ENCODE measurements around the gene ZNF598. TPM values are rescaled to one million over a fixed set of nuclear protein-coding genes. Genes with fewer than 3 reads are reported as not detected.

ZNF598 gene
- total and polyA plus RNA-seq, 2 of the 13 experiments (the other 11 are each of a cell fraction or from before 2014, with no cell fraction given): 13.5 to 14.2 TPM

GRCh38 chr16:1991588-1991947, 18.1 kb downstream of the ZNF598 start:
- TF ChIP-seq ZNF607 (CRISPR knock-in tag; IDR thresholded peaks at IDR 0.05; ENCODE audit: borderline replicate concordance) (no peak), ZSCAN21 (CRISPR knock-in tag; IDR thresholded peaks at IDR 0.05; ENCODE audit: borderline replicate concordance) (0 out of 2 replicates have a peak, but pooled peaks have one; percentile 7)
- no peak overlapping the region for H3K9ac ChIP-seq (ENCODE audit: insufficient read depth, low read depth, low read length)
- ATAC-seq (no peak), FAIRE-seq (no peak), DNase-seq (ENCODE audit: low spot score) (no peak)
- H3K36me3 ChIP-seq (replicated peaks in 1 of 2; ENCODE audit: control insufficient read depth in 1 of 2, insufficient read depth in 2 of 2, low read length in 2 of 2): peaks cover 2 to 5% of the 10 kb centered on the region in 2 experiments; a peak in 3 of 5 replicates
- in situ Hi-C loops (cut with HindIII; ENCODE audit: extremely low pct_ligation_motif_present, low pct_unique_long_range_greater_than_20kb): no loop called here
- H3K79me2 ChIP-seq (ENCODE audit: insufficient read depth, low read length): no peaks in the 10 kb centered on the region
- WGBS (ENCODE audit: low lambda C conversion rate): 92% methylated on average over 22 of the region's 22 CpGs
- ChIA-PET CTCF (ENCODE audit: low intra/inter-chr PET ratio, low total read pairs) (no interaction called here), POLR2A (interaction anchor here (0.7 to 2.6 kb wide), 5 partner anchors 20 to 164 kb away, joined by 3 to 16 read pairs (median 9); partner anchors contain the start of genes RPS2, TBL3 and TRAF7)
- BruUV-seq (replicated peaks): no TSS peak
- intact Hi-C loops (cut with micrococcal nuclease; ENCODE audit: unreplicated experiment): no loop called here
- H2AFZ ChIP-seq (ENCODE audit: low read length): no peak overlapping the region
- peak overlapping the region in 1 of 3 experiments; percentile 82; a peak in 2 of 6 replicates for H3K4me3 ChIP-seq (replicated peaks in 1 of 3; ENCODE audit: insufficient read depth in 1 of 3, low read depth in 2 of 3, low read length in 3 of 3)
- H3K27me3 ChIP-seq (ENCODE audit: control insufficient read depth in 1 of 2, insufficient read depth in 2 of 2, low read length in 2 of 2): peaks cover 0 to 8% of the 10 kb centered on the region in 2 experiments; a peak in 2 of 5 replicates
- no peaks in the 10 kb centered on the region for H3K9me3 ChIP-seq (ENCODE audit: low read length)
- H3K27ac ChIP-seq (ENCODE audit: extremely low read length, insufficient read depth, low read length): no peak overlapping the region
- H3K4me1 ChIP-seq (ENCODE audit: insufficient read depth, low read length): peaks cover 52% of the 10 kb centered on the region
- H3K4me2 ChIP-seq (ENCODE audit: low read depth, low read length): peak overlapping the region; percentile 95
- H4K20me1 ChIP-seq (ENCODE audit: insufficient read depth, low read length): no peaks in the 10 kb centered on the region

DNA sequence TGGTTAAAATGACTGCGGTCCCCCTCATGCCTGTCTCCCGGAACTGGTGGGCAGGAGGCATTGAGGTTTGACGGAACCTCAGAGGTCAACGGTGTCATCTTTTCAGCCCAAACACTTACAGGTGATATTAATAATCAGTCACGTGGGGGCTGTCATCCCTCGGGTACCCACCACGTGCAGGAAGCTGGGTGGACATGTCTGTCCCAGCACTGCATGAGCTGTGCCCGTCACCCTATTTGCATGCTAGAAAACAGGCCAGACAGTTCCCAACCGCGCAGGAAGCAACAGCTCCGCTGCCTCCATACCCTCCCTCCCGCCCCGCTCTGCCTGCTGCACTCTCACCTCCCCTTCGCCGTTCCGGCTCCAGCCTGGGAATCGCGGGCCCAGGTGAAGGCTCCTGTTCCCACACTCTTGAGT, 18.5 kb downstream of the ZNF598 start:
- Histone ChIP-seq H3K79me2 (ENCODE audit: insufficient read depth, low read length) (no peaks in the 10 kb centered on the region), H3K36me3 (replicated peaks in 1 of 2; ENCODE audit: control insufficient read depth in 1 of 2, insufficient read depth in 2 of 2, low read length in 2 of 2) (peaks cover 6 to 9% of the 10 kb centered on the region in 2 experiments; a peak in 4 of 5 replicates), H3K9ac (ENCODE audit: insufficient read depth, low read depth, low read length) (peak overlapping the region; percentile 60; the same call in 1 of the 2 replicates), H3K27me3 (ENCODE audit: control insufficient read depth in 1 of 2, insufficient read depth in 2 of 2, low read length in 2 of 2) (peaks cover 0 to 8% of the 10 kb centered on the region in 2 experiments; a peak in 2 of 5 replicates), H4K20me1 (ENCODE audit: insufficient read depth, low read length) (no peaks in the 10 kb centered on the region), H2AFZ (ENCODE audit: low read length) (no peak overlapping the region), H3K27ac (ENCODE audit: extremely low read length, insufficient read depth, low read length) (no peak overlapping the region), H3K9me3 (ENCODE audit: low read length) (no peaks in the 10 kb centered on the region), H3K4me1 (ENCODE audit: insufficient read depth, low read length) (peaks cover 57% of the 10 kb centered on the region), H3K4me2 (ENCODE audit: low read depth, low read length) (peak overlapping the region; percentile 95), H3K4me3 (replicated peaks in 1 of 3; ENCODE audit: insufficient read depth in 1 of 3, low read depth in 2 of 3, low read length in 3 of 3) (peak overlapping the region; percentile 60 to 82 (median 77))
- no TSS peak for BruUV-seq (replicated peaks)
- POLR2A ChIA-PET: interaction anchor here (0.8 to 2.0 kb wide), 7 partner anchors 13 to 164 kb away, joined by 3 to 13 read pairs (median 5); partner anchors contain the start of genes RPS2 and TRAF7
- intact Hi-C loops (cut with micrococcal nuclease; ENCODE audit: unreplicated experiment): no loop called here
- in situ Hi-C loops (cut with HindIII; ENCODE audit: extremely low pct_ligation_motif_present, low pct_unique_long_range_greater_than_20kb): no loop called here
- DNase-seq (ENCODE audit: low spot score) (no peak), ATAC-seq (peak; percentile 14; the same call in 2 of the 3 replicates), FAIRE-seq (no peak)
- 59% methylated on average over 5 of the region's 18 CpGs for WGBS (ENCODE audit: low lambda C conversion rate)
- CTCF ChIA-PET (ENCODE audit: low intra/inter-chr PET ratio, low total read pairs): no interaction called here
- TF ChIP-seq JUND (CRISPR knock-in tag; IDR thresholded peaks at IDR 0.05) (no peak), ZNF576 (CRISPR knock-in tag; IDR thresholded peaks at IDR 0.05) (no peak), GATAD1 (CRISPR knock-in tag; IDR thresholded peaks at IDR 0.05) (no peak), PLRG1 (conservative IDR thresholded peaks at IDR 0.05) (no peak), ZNF784 (CRISPR knock-in tag; IDR thresholded peaks at IDR 0.05; ENCODE audit: borderline replicate concordance) (no peak), MEIS1 (CRISPR knock-in tag; IDR thresholded peaks at IDR 0.05; ENCODE audit: borderline replicate concordance) (no peak), CBX2 (IDR thresholded peaks at IDR 0.05; ENCODE audit: low read depth, low read length) (no peak), CBX2 (CRISPR knock-in tag; IDR thresholded peaks at IDR 0.05; ENCODE audit: low read depth) (no peak)
- TF ChIP-seq, protein P1, sequence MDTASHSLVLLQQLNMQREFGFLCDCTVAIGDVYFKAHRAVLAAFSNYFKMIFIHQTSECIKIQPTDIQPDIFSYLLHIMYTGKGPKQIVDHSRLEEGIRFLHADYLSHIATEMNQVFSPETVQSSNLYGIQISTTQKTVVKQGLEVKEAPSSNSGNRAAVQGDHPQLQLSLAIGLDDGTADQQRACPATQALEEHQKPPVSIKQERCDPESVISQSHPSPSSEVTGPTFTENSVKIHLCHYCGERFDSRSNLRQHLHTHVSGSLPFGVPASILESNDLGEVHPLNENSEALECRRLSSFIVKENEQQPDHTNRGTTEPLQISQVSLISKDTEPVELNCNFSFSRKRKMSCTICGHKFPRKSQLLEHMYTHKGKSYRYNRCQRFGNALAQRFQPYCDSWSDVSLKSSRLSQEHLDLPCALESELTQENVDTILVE (CRISPR knock-in tag; IDR thresholded peaks at IDR 0.05): no peak
- TF ChIP-seq, protein P2, sequence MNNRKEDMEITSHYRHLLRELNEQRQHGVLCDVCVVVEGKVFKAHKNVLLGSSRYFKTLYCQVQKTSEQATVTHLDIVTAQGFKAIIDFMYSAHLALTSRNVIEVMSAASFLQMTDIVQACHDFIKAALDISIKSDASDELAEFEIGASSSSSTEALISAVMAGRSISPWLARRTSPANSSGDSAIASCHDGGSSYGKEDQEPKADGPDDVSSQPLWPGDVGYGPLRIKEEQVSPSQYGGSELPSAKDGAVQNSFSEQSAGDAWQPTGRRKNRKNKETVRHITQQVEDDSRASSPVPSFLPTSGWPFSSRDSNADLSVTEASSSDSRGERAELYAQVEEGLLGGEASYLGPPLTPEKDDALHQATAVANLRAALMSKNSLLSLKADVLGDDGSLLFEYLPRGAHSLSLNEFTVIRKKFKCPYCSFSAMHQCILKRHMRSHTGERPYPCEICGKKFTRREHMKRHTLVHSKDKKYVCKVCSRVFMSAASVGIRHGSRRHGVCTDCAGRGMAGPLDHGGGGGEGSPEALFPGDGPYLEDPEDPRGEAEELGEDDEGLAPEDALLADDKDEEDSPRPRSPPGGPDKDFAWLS (CRISPR knock-in tag; IDR thresholded peaks at IDR 0.05; ENCODE audit: borderline replicate concordance): no peak

All from HepG2 (cell line).